HEK293T (cell line): ENCODE data around the gene ATP2B2.

ENCODE experiments used
- CTCF ChIA-PET: fragments of 350-600 bp; formaldehyde crosslinking; extraction: SDS; loops from one replicate; lab custom pipeline; 2021; ENCODE audit warnings: antibody characterized with exemption, inconsistent platforms; lab: Yijun Ruan, JAX
- POLR2A ChIA-PET: fragments of 350-600 bp; formaldehyde crosslinking; extraction: SDS; loops from one replicate; lab custom pipeline; 2020; ENCODE audit warnings: antibody characterized with exemption, inconsistent platforms; lab: Yijun Ruan, JAX
- DNase-seq: peaks from one replicate; pipeline ENCODE4 v3.0.0; 2012; ENCODE audit warnings: mixed read lengths; ENCODE audit errors: extremely low spot score
- ARNT ChIP-seq: fragments of 450-650 bp; IDR thresholded peaks from 2 replicates; pipeline ENCODE4 v1.6.1; 2017; ENCODE audit warnings: mild to moderate bottlenecking
- BHLHE40 ChIP-seq: fragments of 450-650 bp; IDR thresholded peaks from 2 replicates; pipeline ENCODE4 v1.6.1; 2016; ENCODE audit warnings: mild to moderate bottlenecking, moderate library complexity, borderline replicate concordance
- CTBP1 ChIP-seq: fragments of 450-650 bp; IDR thresholded peaks from 2 replicates; pipeline ENCODE4 v1.6.1; 2016; ENCODE audit warnings: borderline replicate concordance
- ELF4 ChIP-seq: fragments of 450-650 bp; IDR thresholded peaks from 2 replicates; pipeline ENCODE4 v1.6.1; 2017; ENCODE audit warnings: antibody characterized with exemption
- FOXA1 ChIP-seq: fragments of 450-650 bp; IDR thresholded peaks from 2 replicates; pipeline ENCODE4 v1.6.1; 2016; ENCODE audit warnings: mild to moderate bottlenecking
- FOXK2 ChIP-seq: fragments of 450-650 bp; IDR thresholded peaks from 2 replicates; pipeline ENCODE4 v1.6.1; 2016; ENCODE audit warnings: mild to moderate bottlenecking
- FOXM1 ChIP-seq: fragments of 450-650 bp; IDR thresholded peaks from 2 replicates; pipeline ENCODE4 v1.6.1; 2017; ENCODE audit warnings: mild to moderate bottlenecking, borderline replicate concordance
- HDGF ChIP-seq: fragments of 450-650 bp; IDR thresholded peaks from 2 replicates; pipeline ENCODE4 v1.6.1; 2017; ENCODE audit warnings: antibody characterized with exemption, borderline replicate concordance
- L3MBTL2 ChIP-seq: fragments of 450-650 bp; conservative IDR thresholded peaks from 2 replicates; pipeline ENCODE4 v1.6.1; 2016; ENCODE audit warnings: mild to moderate bottlenecking
- LEF1 ChIP-seq: fragments of 450-650 bp; IDR thresholded peaks from 2 replicates; pipeline ENCODE4 v1.6.1; 2017; ENCODE audit warnings: mild to moderate bottlenecking, borderline replicate concordance
- NFRKB ChIP-seq: fragments of 450-650 bp; IDR thresholded peaks from 2 replicates; pipeline ENCODE4 v1.6.1; 2016; ENCODE audit warnings: mild to moderate bottlenecking, moderate library complexity
- PKNOX1 ChIP-seq: fragments of 450-650 bp; IDR thresholded peaks from 2 replicates; pipeline ENCODE4 v1.6.1; 2016
- SP1 ChIP-seq: fragments of 450-650 bp; IDR thresholded peaks from 2 replicates; pipeline ENCODE4 v1.6.1; 2017
- SUZ12 ChIP-seq: fragments of 450-650 bp; IDR thresholded peaks from 2 replicates; pipeline ENCODE4 v1.6.1; 2016; ENCODE audit warnings: mild to moderate bottlenecking
- TARDBP ChIP-seq: fragments of 450-650 bp; IDR thresholded peaks from 2 replicates; pipeline ENCODE4 v1.6.1; 2016
- ZNF384 ChIP-seq: fragments of 450-650 bp; IDR thresholded peaks from 2 replicates; pipeline ENCODE4 v1.6.1; 2016

ATP2B2 gene

GRCh38 chr3:10391391-10391790 lies 114.0 kb downstream of the ATP2B2 start:
- TF ChIP-seq LEF1 (no peak), HDGF (no peak), ARNT (no peak), ELF4 (no peak), SP1 (no peak), BHLHE40 (no peak), L3MBTL2 (no peak), FOXM1 (no peak)
- ChIA-PET CTCF (no interaction called here), POLR2A (no interaction called here)
- DNase-seq = no peak

DNA sequence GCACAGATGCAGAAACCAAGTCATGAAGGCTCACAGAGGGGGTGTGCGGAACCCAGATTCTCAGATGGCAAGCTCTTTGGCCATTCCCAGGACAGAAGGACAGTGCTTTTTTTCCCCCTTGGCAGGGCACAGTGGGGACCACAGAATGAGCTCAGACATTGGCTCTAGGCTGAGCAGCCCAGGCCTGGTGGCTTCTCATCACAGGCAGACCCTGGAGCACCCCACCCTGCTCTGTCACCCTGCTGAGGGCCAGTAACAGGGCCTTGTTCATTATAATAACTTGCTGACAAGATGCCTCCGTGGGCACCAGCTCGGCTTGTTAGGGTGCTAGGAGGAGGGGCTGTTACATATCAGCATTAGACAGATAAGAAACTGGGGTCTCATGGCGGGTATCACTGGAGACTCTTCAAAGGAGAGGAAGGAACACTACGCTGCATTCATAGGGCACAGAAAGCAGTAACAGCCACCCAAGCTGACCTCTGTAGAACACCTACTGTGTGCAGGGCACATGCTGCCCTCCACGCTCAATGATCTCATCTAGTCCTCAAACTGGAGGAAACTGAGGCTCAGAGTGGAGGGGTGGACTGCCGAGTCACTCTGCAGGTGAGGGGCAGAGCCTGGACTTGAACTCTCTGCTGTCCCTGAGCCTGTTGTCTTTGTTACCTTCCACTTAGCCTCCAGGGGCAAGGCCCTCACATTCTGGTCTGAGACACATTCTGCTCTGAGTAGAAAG lies 114.6 kb downstream of the ATP2B2 start:
- no peak for TF ChIP-seq ARNT
- TF ChIP-seq LEF1 = no peak
- no peak for TF ChIP-seq TARDBP
- no peak for TF ChIP-seq SP1
- POLR2A ChIA-PET = no interaction called here
- no peak for DNase-seq
- CTCF ChIA-PET = no interaction called here

DNA sequence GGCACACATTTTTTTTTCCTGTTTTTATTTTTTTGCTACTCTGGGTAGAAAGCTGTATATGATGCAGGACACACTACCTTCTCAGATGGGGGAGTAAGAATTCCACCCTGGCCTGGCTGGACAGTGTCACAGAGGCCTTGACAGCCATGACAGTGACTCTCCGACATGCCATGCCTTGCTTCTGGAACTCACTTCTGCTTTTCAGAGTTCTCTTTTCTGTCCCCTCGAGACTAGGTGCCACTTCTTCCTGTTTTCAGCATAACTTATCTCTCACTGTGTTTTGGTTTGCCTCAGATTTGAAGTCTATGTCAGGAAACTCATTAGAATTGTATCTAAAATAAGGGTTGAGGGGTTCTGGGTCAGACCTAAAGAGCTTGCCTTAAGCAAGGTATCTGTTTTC lies 115.4 kb downstream of the ATP2B2 start:
- CTCF ChIA-PET = no interaction called here
- TF ChIP-seq ZNF384 = no peak
- no peak for TF ChIP-seq L3MBTL2
- no peak for TF ChIP-seq CTBP1
- no peak for TF ChIP-seq BHLHE40
- TF ChIP-seq FOXA1 = no peak
- TF ChIP-seq TARDBP = no peak
- TF ChIP-seq NFRKB = no peak
- DNase-seq = no peak
- POLR2A ChIA-PET = no interaction called here

- POLR2A ChIA-PET = no interaction called here
- TF ChIP-seq CTBP1 (no peak), TARDBP (no peak), ARNT (no peak), ZNF384 (no peak), NFRKB (no peak)
- no peak for DNase-seq
- CTCF ChIA-PET = no interaction called here
Measured at GRCh38 chr3:10389339-10389738, 116.0 kb downstream of the ATP2B2 start.

DNA sequence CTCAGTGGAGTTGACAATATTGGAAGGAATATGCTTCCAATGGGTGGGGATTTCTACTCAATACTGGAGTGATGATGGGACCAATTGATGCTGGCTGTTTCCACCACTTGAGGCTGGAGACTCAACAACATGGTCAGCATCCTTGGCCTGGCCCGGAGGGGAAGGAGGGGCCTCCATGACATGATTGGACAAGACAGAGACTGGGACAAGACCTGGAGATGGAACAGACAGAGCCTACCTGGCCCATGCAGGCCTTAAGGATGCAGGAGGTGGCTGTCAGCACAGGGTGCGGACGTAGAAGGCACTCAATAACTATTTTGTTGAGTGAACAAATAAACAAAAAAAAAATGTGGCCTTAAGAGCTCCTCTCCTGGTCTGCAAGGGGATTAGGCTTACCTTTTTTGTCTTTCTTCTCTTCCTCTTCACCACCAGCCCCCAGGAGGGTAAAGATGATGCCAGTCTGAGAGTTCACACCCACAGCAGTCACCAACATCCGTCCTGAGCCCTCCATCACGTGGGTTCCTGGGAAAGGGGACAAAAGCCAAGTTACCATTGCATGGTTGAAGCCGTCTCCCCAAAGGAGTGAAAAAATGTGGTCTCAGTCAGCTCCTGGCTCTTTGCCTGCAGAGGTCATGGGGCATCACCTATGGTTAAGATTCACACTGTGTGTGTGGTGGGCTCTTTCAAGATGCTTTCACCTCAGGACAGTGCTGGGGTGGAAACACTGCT lies 117.3 kb downstream of the ATP2B2 start:
- POLR2A ChIA-PET = no interaction called here
- CTCF ChIA-PET = no interaction called here
- DNase-seq = no peak
- no peak for TF ChIP-seq FOXK2
- no peak for TF ChIP-seq NFRKB
- TF ChIP-seq BHLHE40 = no peak
- no peak for TF ChIP-seq CTBP1
- no peak for TF ChIP-seq ELF4
- no peak for TF ChIP-seq SUZ12
- no peak for TF ChIP-seq LEF1
- TF ChIP-seq ZNF384 = no peak
- TF ChIP-seq L3MBTL2 = no peak
- TF ChIP-seq TARDBP = no peak
- TF ChIP-seq SP1 = no peak
- no peak for TF ChIP-seq FOXA1
- TF ChIP-seq HDGF = no peak
- no peak for TF ChIP-seq ARNT
- no peak for TF ChIP-seq PKNOX1
- no peak for TF ChIP-seq FOXM1

GRCh38 chr3:10386121-10386520 lies 119.3 kb downstream of the ATP2B2 start:
- no peak for DNase-seq
- ChIA-PET POLR2A (no interaction called here), CTCF (no interaction called here)
- TF ChIP-seq TARDBP (no peak), SUZ12 (no peak), BHLHE40 (no peak), FOXA1 (no peak), LEF1 (no peak), PKNOX1 (no peak), FOXM1 (no peak), ARNT (no peak)

GRCh38 chr3:10384541-10385360 lies 120.6 kb downstream of the ATP2B2 start:
- ChIA-PET CTCF (no interaction called here), POLR2A (no interaction called here)
- TF ChIP-seq ZNF384 (no peak), L3MBTL2 (no peak), TARDBP (no peak), ELF4 (no peak), HDGF (no peak), FOXK2 (no peak), NFRKB (no peak), SP1 (no peak), FOXM1 (no peak), FOXA1 (no peak), ARNT (no peak), PKNOX1 (no peak), CTBP1 (no peak), LEF1 (no peak), SUZ12 (no peak), BHLHE40 (no peak)

More at GRCh38 chr3:10384541-10385360, 120.6 kb downstream of the ATP2B2 start:
- DNase-seq = no peak
